Right lung (tissue), 5 donors: ENCODE data around the gene DUSP2. TPM values are rescaled to one million over a fixed set of nuclear protein-coding genes. Genes with fewer than 3 reads are reported as not detected.

Source experiments
- DNase-seq, 2 donors: peaks; one replicate each; pipeline ENCODE4 v3.0.0-alpha.2; 2013
- polyA plus RNA-seq, 5 donors: library from polyadenylated mRNA; unstranded; fragments of 120-200 nt; gene quantifications; one replicate each; pipeline versions ENCODE4 v1.2.1 to v1.2.3, GENCODE V29; 2013; ENCODE audit warnings: inconsistent platforms in 1 of 5, low replicate concordance in 1 of 5; ENCODE audit not compliant: insufficient read length in 5 of 5, insufficient read depth in 1 of 5

DUSP2 gene
- polyA plus RNA-seq, 5 donors: 0.84 to 2.6 (median 1.2) TPM

DNA sequence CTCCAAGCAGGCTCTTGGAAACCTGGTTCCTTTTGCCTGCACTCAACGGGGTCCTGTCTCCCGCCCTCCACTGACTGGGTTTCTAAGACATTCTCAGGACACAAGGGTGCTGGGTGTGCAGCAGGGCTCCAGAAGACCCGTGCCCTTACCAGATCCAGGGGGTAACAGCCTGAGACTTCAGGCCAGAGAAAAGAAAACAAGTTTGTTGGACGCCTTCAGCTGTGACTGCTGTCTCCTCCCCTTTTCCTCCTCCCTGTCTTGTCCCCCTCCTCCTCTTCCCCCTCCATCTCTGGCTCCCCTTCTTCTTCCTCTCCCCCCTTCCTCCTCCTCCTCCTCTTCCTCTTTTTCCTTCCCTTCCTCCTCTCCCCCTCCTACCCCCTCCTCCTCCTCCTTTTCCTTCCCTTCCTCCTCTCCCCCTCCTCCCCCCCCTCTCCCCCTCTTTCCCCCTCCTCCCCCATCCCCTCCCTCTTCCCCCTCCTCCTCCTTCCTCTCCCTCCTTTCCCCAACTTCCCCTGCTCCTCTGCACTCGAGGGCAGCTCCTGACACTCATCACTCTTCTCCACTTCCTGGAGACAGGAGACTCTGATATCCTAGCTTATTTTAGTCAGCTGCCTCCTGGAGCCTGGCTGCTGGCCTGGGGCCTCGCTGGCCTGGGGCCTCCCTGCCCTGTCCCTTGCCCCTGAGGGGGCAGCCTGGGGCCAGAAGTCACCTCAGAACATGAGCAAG is 41.3 kb downstream of the DUSP2 start:
- DNase-seq: no peak

GRCh38 chr2:96103187-96103601 is 42.0 kb downstream of the DUSP2 start:
- no peak for DNase-seq

DNA sequence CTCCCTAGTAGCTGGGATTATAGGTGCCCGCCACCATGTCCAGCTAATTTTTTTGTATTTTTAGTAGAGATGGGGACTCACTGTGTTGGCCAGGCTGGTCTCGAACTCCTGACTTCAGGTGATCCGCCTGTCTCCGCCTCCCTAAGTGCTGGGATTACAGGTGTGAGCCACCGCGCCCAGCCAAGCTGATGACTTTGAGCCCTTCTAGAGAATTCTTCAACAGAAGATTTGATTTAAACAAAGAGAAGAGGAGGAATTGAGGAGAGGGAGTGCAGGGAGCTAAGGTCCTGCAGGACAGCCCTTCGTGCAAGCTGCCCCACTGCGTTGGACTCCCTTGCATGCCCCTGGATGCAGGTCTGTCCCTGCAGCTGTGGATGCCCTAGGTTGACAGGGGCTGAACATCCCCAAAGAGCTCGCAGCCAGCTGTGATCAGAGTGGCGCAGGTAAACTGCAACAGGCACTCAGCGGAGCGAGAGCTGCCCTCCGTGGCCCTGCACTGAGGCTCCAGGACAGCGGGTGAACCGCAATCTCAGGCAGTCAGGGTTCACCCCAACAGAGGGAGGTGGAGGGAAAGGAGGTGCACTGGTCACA is 42.5 kb downstream of the DUSP2 start:
- DNase-seq: no peak

DNA sequence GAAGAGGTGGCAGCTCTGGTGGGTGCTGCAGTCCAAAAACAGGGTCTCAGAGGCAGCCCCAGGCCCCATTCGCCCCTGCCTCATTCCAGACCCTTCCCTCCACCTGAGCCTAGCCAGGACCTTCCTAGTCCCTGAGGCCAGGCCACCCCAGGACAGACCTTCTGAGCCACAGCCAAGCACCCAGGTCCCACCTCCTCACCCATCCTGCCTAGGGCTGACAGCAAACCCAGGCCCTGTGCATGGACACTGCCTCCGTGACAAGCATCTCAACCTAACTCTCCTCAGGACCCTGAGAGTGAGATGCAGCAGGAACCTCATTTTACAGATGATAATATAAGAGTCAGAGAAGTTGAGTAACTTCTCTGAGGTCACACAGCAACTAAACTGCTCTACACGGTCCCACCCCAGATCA is 44.3 kb downstream of the DUSP2 start:
- no peak for DNase-seq

GRCh38 chr2:96099861-96100798 is 45.1 kb downstream of the DUSP2 start:
- DNase-seq: no peak

DNA sequence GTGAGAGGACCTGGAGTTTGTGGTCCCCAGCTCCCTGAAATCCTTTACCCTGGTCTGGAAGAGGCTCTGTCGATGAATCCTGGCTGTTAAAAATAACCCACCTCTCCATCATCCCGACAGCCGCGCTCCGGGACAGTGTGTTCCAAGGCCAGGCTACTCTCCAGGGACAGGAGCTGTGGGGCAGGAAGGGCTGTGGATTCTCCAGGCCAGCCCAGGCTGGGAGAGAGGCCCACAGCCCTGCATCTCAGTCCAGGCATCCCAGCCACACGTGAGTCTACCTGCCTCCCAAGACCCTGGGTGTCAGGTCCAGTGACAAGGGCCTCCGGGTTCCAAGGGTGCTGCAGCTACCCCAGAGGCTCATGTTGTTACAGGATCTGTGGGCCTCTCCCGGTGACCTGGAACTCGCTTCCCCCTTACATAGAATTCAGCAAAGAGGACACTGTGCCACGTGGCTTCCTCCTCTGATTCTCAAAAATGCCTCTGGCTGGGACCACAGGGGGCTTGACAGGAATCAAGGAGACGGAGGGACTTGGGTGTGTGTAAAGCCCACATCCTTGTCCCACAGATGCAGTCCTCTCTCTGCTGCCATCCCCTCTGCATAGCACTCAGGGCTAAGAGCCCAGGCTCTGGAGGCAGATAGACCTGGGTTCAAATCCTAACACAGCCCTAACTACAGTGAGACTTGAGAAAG is 46.2 kb downstream of the DUSP2 start:
- no peak for DNase-seq

DNA sequence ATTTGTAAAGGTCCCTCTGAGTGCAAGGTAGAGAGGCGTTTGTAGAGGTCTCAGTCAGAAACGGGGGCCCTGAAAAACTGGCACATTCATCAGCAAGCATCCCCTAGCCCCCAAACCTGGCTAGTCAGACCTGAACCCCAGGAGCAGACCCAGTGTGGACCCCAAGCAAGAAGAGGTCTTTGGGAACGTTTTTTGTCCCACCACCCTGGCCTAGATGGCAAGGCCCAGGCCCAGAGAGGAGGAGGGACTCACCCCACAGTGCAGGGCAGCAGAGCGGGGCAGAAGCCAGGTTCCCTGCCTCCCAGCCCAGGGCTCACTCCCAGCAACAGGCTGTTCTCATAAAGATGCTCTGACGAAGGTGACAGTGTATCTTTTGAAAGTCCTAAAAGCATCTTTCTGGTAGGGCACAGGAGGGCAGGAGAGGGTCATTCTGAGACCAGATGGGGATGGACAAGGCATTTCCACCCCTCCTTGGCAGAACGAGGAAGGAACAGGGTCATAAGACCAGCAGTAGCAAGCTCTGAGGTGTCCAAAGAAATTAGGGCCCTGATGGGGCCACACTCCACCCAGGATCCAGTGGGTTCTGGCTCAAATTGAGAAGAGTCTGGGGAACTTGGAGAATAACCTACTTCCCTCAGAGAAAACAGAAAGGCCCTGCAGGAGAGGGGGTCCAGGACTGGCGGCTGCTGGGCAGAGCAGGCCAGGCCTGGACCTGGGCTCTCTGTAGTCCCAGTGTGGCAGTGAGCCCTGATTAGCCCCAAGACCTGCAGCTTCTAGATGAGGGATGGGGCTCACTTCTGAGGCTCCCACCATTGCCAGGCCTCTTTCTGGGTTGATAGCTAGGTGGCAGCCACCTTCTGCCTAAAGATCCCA is 47.1 kb downstream of the DUSP2 start:
- no peak for DNase-seq

DNA sequence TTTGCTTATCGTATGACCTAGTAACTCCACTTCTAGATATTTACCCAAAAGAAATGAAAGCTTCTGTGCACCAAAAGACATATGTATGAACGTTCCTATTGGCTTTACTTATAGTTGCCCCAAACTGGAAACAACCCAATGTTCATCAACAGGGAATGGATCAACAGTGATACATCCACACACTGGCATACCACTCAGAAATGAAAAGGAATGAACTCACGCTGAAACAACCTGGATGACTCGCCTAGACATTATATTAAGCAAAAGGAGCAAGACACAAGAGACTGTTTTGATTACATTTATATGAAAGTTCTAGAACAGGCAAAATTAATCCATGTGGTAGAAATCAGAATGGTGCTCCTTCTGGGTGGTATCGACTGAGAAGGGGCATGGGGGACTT is 47.8 kb downstream of the DUSP2 start:
- no peak for DNase-seq

- DNase-seq: no peak
Observed at GRCh38 chr2:96095116-96095636, 50.1 kb downstream of the DUSP2 start.

GRCh38 chr2:96093528-96093927 is 51.7 kb downstream of the DUSP2 start:
- no peak for DNase-seq

Other genes starting within 250 kb of the DUSP2 start
- 10 to 100 TPM in 4 of 5 donors, 1 to 10 TPM in 1; 6.9 to 50.7 (median 36.3) TPM for gene ANKRD36C, start 153.6 kb downstream of the DUSP2 start, polyA plus RNA-seq
- gene GPAT2, start 110.5 kb downstream of the DUSP2 start, polyA plus RNA-seq: 1 to 10 TPM; 1.2 to 6.0 (median 4.2) TPM
- gene ADRA2B, start 28.9 kb downstream of the DUSP2 start, polyA plus RNA-seq: 1 to 10 TPM in 4 of 5 donors, under 1 TPM in 1; 0.60 to 1.6 (median 1.2) TPM
- under 1 TPM; 0.13 to 0.27 (median 0.18) TPM for gene ASTL, start 6.9 kb downstream of the DUSP2 start, polyA plus RNA-seq
- 100 to 1,000 TPM in 3 of 5 donors, 10 to 100 TPM in 2; 94.3 to 117 (median 106) TPM for gene STARD7, start 63.4 kb upstream of the DUSP2 start, polyA plus RNA-seq
- gene TMEM127, start 120.6 kb upstream of the DUSP2 start, polyA plus RNA-seq: 10 to 100 TPM; 29.7 to 36.8 (median 31.9) TPM
- gene CIAO1, start 120.8 kb upstream of the DUSP2 start, polyA plus RNA-seq: 10 to 100 TPM; 57.2 to 66.6 (median 64.5) TPM
- 100 to 1,000 TPM; 169 to 208 (median 183) TPM for gene SNRNP200, start 160.1 kb upstream of the DUSP2 start, polyA plus RNA-seq
- 1 to 10 TPM; 4.3 to 5.5 (median 4.8) TPM for gene ITPRIPL1, start 179.9 kb upstream of the DUSP2 start, polyA plus RNA-seq
- gene NCAPH, start 190.3 kb upstream of the DUSP2 start, polyA plus RNA-seq: 10 to 100 TPM; 12.3 to 30.8 (median 21.3) TPM